Hepatocyte (in vitro differentiated cells): ENCODE data around the gene ENGASE. TPM values are rescaled to one million over a fixed set of nuclear protein-coding genes. Genes with fewer than 3 reads are reported as not detected.
A peak's percentile ranks its signal among the peaks of the same experiment; 100 is the strongest.

ENCODE experiments used
- DNase-seq: peaks from one replicate; pipeline ENCODE4 v3.0.0-alpha.2; 2016; ENCODE audit warnings: low spot score
- H2AFZ ChIP-seq: fragments of 200-600 bp; sonication (generic); 2 replicates; pipeline ENCODE4 v1.6.0; 2016; ENCODE audit warnings: antibody characterized with exemption, mild to moderate bottlenecking
- H3K27ac ChIP-seq: fragments of 200-600 bp; sonication (generic); 2 replicates; pipeline ENCODE4 v1.5.1; 2016; ENCODE audit warnings: mild to moderate bottlenecking
- H3K27me3 ChIP-seq: fragments of 200-600 bp; sonication (generic); 2 replicates; pipeline ENCODE4 v1.6.1; 2016
- H3K36me3 ChIP-seq: fragments of 200-600 bp; sonication (generic); replicated peaks from 2 replicates; pipeline ENCODE4 v1.5.1; 2016; ENCODE audit warnings: low read depth; ENCODE audit not compliant: insufficient read depth
- H3K4me1 ChIP-seq: fragments of 200-600 bp; sonication (generic); 2 replicates; pipeline ENCODE4 v1.5.1; 2016; ENCODE audit warnings: mild to moderate bottlenecking, moderate library complexity; ENCODE audit not compliant: insufficient read depth
- H3K4me2 ChIP-seq: fragments of 200-600 bp; sonication (generic); 2 replicates; pipeline ENCODE4 v1.6.0; 2016
- H3K4me3 ChIP-seq: fragments of 200-600 bp; sonication (generic); 2 replicates; pipeline ENCODE4 v1.5.1; 2016; ENCODE audit warnings: mild to moderate bottlenecking
- H3K79me2 ChIP-seq: fragments of 200-600 bp; sonication (generic); 2 replicates; pipeline ENCODE4 v1.6.0; 2017; ENCODE audit warnings: mild to moderate bottlenecking
- H3K9me2 ChIP-seq: fragments of 200-600 bp; sonication (generic); replicated peaks from 2 replicates; pipeline ENCODE4 v1.6.0; 2017; ENCODE audit warnings: mild to moderate bottlenecking; ENCODE audit not compliant: insufficient read depth
- H3K9me3 ChIP-seq: fragments of 200-600 bp; sonication (generic); 2 replicates; pipeline ENCODE4 v1.5.1; 2016; ENCODE audit warnings: low read depth, mild to moderate bottlenecking
- H4K20me1 ChIP-seq: fragments of 200-600 bp; sonication (generic); 2 replicates; pipeline ENCODE4 v1.6.0; 2016; ENCODE audit warnings: mild to moderate bottlenecking; ENCODE audit not compliant: insufficient read depth, poor library complexity, severe bottlenecking
- EZH2 ChIP-seq: fragments of 200-600 bp; sonication (generic); IDR thresholded peaks from 2 replicates; pipeline ENCODE4 v1.6.1; 2016; ENCODE audit warnings: antibody characterized with exemption, mild to moderate bottlenecking, borderline replicate concordance
- EZH2phosphoT487 ChIP-seq: fragments of 200-600 bp; sonication (generic); IDR thresholded peaks from one replicate; pipeline ENCODE4 v1.6.1; 2018; ENCODE audit warnings: antibody characterized with exemption, mild to moderate bottlenecking, low read depth, moderate library complexity; ENCODE audit not compliant: unreplicated experiment, severe bottlenecking
- WGBS: methylation state at CpG from one replicate; pipeline ENCODE4 v1.1.6; 2016; ENCODE audit warnings: low lambda C conversion rate; ENCODE audit errors: missing lambda C conversion rate; 5-methylcytosine and 5-hydroxymethylcytosine counted together
- polyA plus RNA-seq: library from polyadenylated mRNA; unstranded; fragments of >200 nt; fragmentation: Nextera tagmentation; extraction: Ambion mirVana; gene quantifications from 2 replicates; pipeline ENCODE4 v1.2.1, GENCODE V29; 2016
- total RNA-seq: library from RNA; depleted of rRNA; stranded (reverse); fragments of >200 nt; gene quantifications from 2 replicates; pipeline ENCODE4 v1.2.3, GENCODE V29; 2014
- TF ChIP-seq, protein P1 (sequence below): fragments of 200-600 bp; sonication (generic); IDR thresholded peaks from 2 replicates; pipeline ENCODE4 v1.5.1; 2016; ENCODE audit warnings: antibody characterized with exemption, mild to moderate bottlenecking; ENCODE audit not compliant: poor library complexity

ENGASE gene
- total and polyA plus RNA-seq, 2 experiments from 2014 or later = 24.4 to 34.0 TPM

DNA sequence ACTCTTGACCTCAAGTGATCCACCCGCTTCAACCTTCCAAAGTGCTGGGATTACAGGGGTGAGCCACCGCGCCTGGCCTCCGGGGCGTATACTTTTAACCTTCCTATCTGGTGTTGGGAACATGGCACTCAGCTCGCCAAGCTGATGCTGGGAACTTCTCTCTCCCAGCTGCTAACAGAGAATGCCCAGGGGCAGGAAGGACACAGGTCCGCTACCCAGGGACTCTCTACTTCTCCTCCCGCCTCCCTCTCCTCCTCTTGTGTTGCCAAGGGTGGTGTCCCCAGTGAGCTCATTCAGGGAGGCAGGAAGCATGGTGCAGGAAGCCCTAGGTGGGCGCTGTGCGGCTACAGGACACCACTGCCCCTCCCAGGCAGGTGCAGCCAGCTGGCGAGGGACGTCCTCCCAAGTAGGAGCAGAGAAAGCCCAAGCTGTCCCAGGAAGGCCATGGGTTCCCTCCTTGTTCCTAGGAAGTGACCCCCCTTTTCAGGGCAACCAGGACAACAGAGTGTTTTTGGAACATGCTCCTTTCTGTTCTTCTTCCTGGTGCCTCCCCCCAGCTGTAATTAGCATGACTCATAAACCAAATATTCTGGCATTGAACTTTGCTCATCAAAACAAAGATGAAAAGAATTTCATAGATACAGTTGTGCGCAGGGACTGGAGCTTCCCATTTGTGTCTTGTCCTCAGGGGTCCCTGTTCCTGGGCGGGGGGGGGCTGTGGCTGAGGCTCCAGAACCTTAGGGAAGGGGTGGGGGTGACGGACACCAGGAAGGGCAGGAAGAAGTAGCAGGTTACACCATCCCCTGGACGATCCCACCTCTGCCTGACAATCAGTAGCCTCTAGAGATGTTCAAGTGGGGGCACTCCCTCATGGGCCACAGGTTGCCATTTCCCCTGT, 48.0 kb upstream of the ENGASE start:
- WGBS = 80% methylated on average over 15 of the region's 16 CpGs
- Histone ChIP-seq H3K9me3 (no peaks in the 10 kb centered on the region), H3K9me2 (no peaks in the 10 kb centered on the region), H3K79me2 (no peaks in the 10 kb centered on the region), H2AFZ (no peak overlapping the region), H3K36me3 (no peaks in the 10 kb centered on the region), H4K20me1 (no peaks in the 10 kb centered on the region), H3K27ac (peak overlapping the region; percentile 72), H3K4me1 (peaks cover 41% of the 10 kb centered on the region), H3K4me2 (peak overlapping the region; percentile 67), H3K27me3 (no peaks in the 10 kb centered on the region), H3K4me3 (no peak overlapping the region)
- DNase-seq = no peak
- TF ChIP-seq, protein P1, sequence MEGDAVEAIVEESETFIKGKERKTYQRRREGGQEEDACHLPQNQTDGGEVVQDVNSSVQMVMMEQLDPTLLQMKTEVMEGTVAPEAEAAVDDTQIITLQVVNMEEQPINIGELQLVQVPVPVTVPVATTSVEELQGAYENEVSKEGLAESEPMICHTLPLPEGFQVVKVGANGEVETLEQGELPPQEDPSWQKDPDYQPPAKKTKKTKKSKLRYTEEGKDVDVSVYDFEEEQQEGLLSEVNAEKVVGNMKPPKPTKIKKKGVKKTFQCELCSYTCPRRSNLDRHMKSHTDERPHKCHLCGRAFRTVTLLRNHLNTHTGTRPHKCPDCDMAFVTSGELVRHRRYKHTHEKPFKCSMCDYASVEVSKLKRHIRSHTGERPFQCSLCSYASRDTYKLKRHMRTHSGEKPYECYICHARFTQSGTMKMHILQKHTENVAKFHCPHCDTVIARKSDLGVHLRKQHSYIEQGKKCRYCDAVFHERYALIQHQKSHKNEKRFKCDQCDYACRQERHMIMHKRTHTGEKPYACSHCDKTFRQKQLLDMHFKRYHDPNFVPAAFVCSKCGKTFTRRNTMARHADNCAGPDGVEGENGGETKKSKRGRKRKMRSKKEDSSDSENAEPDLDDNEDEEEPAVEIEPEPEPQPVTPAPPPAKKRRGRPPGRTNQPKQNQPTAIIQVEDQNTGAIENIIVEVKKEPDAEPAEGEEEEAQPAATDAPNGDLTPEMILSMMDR = no peak
- TF ChIP-seq EZH2 (no peak), EZH2phosphoT487 (no peak)

GRCh38 chr17:79027274-79027924, 47.2 kb upstream of the ENGASE start:
- peak overlapping the region; percentile 67 for H3K4me2 ChIP-seq

GRCh38 chr17:79027925-79028491, 46.6 kb upstream of the ENGASE start:
- WGBS = 48% methylated on average over 16 of the region's 16 CpGs
- Histone ChIP-seq H3K27me3 (no peaks in the 10 kb centered on the region), H3K9me3 (no peaks in the 10 kb centered on the region), H3K4me2 (peak overlapping the region; percentile 67), H3K9me2 (no peaks in the 10 kb centered on the region), H3K79me2 (no peaks in the 10 kb centered on the region), H3K36me3 (no peaks in the 10 kb centered on the region), H3K4me3 (no peak overlapping the region), H3K4me1 (peaks cover 41% of the 10 kb centered on the region), H2AFZ (no peak overlapping the region), H3K27ac (peak overlapping the region; percentile 72), H4K20me1 (no peaks in the 10 kb centered on the region)
- no peak for DNase-seq
- TF ChIP-seq EZH2phosphoT487 (no peak), EZH2 (no peak)
- TF ChIP-seq, protein P1 = no peak

More at GRCh38 chr17:79027274-79027924, 47.2 kb upstream of the ENGASE start:
- H3K4me1 ChIP-seq = peaks cover 41% of the 10 kb centered on the region
- H3K9me2 ChIP-seq = no peaks in the 10 kb centered on the region
- H3K27ac ChIP-seq = peak overlapping the region; percentile 72
- H3K36me3 ChIP-seq = no peaks in the 10 kb centered on the region
- H3K27me3 ChIP-seq = no peaks in the 10 kb centered on the region
- no peak overlapping the region for H3K4me3 ChIP-seq
- peak; percentile 57 for DNase-seq
- WGBS = 41% methylated on average over 10 of the region's 10 CpGs
- no peak overlapping the region for H2AFZ ChIP-seq
- no peak for TF ChIP-seq EZH2phosphoT487
- TF ChIP-seq, protein P1 = no peak
- no peak for TF ChIP-seq EZH2
- no peaks in the 10 kb centered on the region for H3K9me3 ChIP-seq
- no peaks in the 10 kb centered on the region for H4K20me1 ChIP-seq
- H3K79me2 ChIP-seq = no peaks in the 10 kb centered on the region
